ENCODE results near the gene BIRC7. TPM values are rescaled to one million over a fixed set of nuclear protein-coding genes. Genes with fewer than 3 reads are reported as not detected.

BIRC7 gene
- total and polyA plus RNA-seq, 2 donors from 2014 or later, result 0.30 to 4.0 TPM

- Histone ChIP-seq H3K4me1 (ENCODE audit: control insufficient read depth in 2 of 3, insufficient read depth in 2 of 3, low read depth in 1 of 3, low read length in 3 of 3) (no peaks in the 10 kb centered on the region), H3K9ac (ENCODE audit: low read length in 3 of 3) (no peak overlapping the region), H3K4me3 (ENCODE audit: low read length in 3 of 3) (no peak overlapping the region), H3K27me3 (ENCODE audit: control insufficient read depth, insufficient read depth, low read length) (no peaks in the 10 kb centered on the region), H3K27ac (ENCODE audit: low read depth in 2 of 2, low read length in 2 of 2) (no peak overlapping the region), H3K36me3 (ENCODE audit: control insufficient read depth in 2 of 3, insufficient read depth in 3 of 3, low read length in 3 of 3) (peaks cover 0 to 10% (median 7%) of the 10 kb centered on the region in 3 donors), H3K9me3 (ENCODE audit: control insufficient read depth in 2 of 3, insufficient read depth in 1 of 3, low read length in 3 of 3) (no peaks in the 10 kb centered on the region)
- no peak for DNase-seq
- no peak for FAIRE-seq
- intact Hi-C loops (cut with DNase I), result no loop called here
- no peak for TF ChIP-seq CTCF (IDR thresholded peaks at IDR 0.05; ENCODE audit: borderline replicate concordance, extremely low read depth, insufficient read depth)
Measured at GRCh38 chr20:63281742-63282665, 46.3 kb downstream of the BIRC7 start.

GRCh38 chr20:63282946-63283345 lies 47.2 kb downstream of the BIRC7 start:
- no peak overlapping the region for H3K27ac ChIP-seq (ENCODE audit: low read depth in 2 of 2, low read length in 2 of 2)
- no peaks in the 10 kb centered on the region for H3K9me3 ChIP-seq (ENCODE audit: control insufficient read depth in 2 of 3, insufficient read depth in 1 of 3, low read length in 3 of 3)
- intact Hi-C loops (cut with DNase I), result no loop called here
- peaks cover 0 to 10% (median 7%) of the 10 kb centered on the region in 3 donors for H3K36me3 ChIP-seq (ENCODE audit: control insufficient read depth in 2 of 3, insufficient read depth in 3 of 3, low read length in 3 of 3)
- DNase-seq, result no peak
- no peaks in the 10 kb centered on the region for H3K27me3 ChIP-seq (ENCODE audit: control insufficient read depth, insufficient read depth, low read length)
- H3K9ac ChIP-seq (ENCODE audit: low read length in 3 of 3), result no peak overlapping the region
- no peak overlapping the region for H3K4me3 ChIP-seq (ENCODE audit: low read length in 3 of 3)
- no peak for FAIRE-seq
- TF ChIP-seq CTCF (IDR thresholded peaks at IDR 0.05; ENCODE audit: borderline replicate concordance, extremely low read depth, insufficient read depth), result no peak
- no peaks in the 10 kb centered on the region for H3K4me1 ChIP-seq (ENCODE audit: control insufficient read depth in 2 of 3, insufficient read depth in 2 of 3, low read depth in 1 of 3, low read length in 3 of 3)

- TF ChIP-seq CTCF (IDR thresholded peaks at IDR 0.05; ENCODE audit: borderline replicate concordance, extremely low read depth, insufficient read depth), result no peak
- FAIRE-seq, result no peak
Measured at GRCh38 chr20:63283397-63284082, 47.8 kb downstream of the BIRC7 start.

More at GRCh38 chr20:63283397-63284082, 47.8 kb downstream of the BIRC7 start:
- peaks cover 0 to 10% (median 7%) of the 10 kb centered on the region in 3 donors for H3K36me3 ChIP-seq (ENCODE audit: control insufficient read depth in 2 of 3, insufficient read depth in 3 of 3, low read length in 3 of 3)
- no peaks in the 10 kb centered on the region for H3K4me1 ChIP-seq (ENCODE audit: control insufficient read depth in 2 of 3, insufficient read depth in 2 of 3, low read depth in 1 of 3, low read length in 3 of 3)
- no peak overlapping the region for H3K9ac ChIP-seq (ENCODE audit: low read length in 3 of 3)
- H3K27ac ChIP-seq (ENCODE audit: low read depth in 2 of 2, low read length in 2 of 2), result no peak overlapping the region
- H3K4me3 ChIP-seq (ENCODE audit: low read length in 3 of 3), result no peak overlapping the region
- DNase-seq, result no peak
- intact Hi-C loops (cut with DNase I), result no loop called here
- no peaks in the 10 kb centered on the region for H3K27me3 ChIP-seq (ENCODE audit: control insufficient read depth, insufficient read depth, low read length)
- H3K9me3 ChIP-seq (ENCODE audit: control insufficient read depth in 2 of 3, insufficient read depth in 1 of 3, low read length in 3 of 3), result no peaks in the 10 kb centered on the region
